ENCODE results near the gene RIMKLB. TPM values are rescaled to one million over a fixed set of nuclear protein-coding genes. Genes with fewer than 3 reads are reported as not detected.

RIMKLB gene
- polyA plus RNA-seq, 1 of the 3 experiments (the other 2 are of a cell fraction): 24.5 TPM

GRCh38 chr12:8698132-8698851 is 501 bp downstream of the RIMKLB start:
- Histone ChIP-seq H3K4me1 (ENCODE audit: control insufficient read depth in 1 of 2, insufficient read depth in 2 of 2, low read depth in 1 of 2, low read length in 1 of 2) (peaks cover 9 to 13% of the 10 kb centered on the region in 2 experiments; a peak in 3 of 4 replicates), H3K9me2 (no peaks in the 10 kb centered on the region), H3K4me3 (ENCODE audit: low read depth in 2 of 2, low read length in 1 of 2) (peak overlapping the region; percentile 91), H3F3A (replicated peaks; ENCODE audit: insufficient read depth) (peaks cover 12% of the 10 kb centered on the region), H2AFZ (ENCODE audit: low read depth) (peak overlapping the region; percentile 81; the same call in 1 of the 2 replicates), H3K27me3 (ENCODE audit: insufficient read depth) (no peaks in the 10 kb centered on the region), H3K36me3 (replicated peaks in 1 of 2; ENCODE audit: control insufficient read depth in 1 of 2, insufficient read depth in 2 of 2, low read length in 1 of 2) (peaks cover 6 to 13% of the 10 kb centered on the region in 2 experiments), H3K9ac (peak overlapping the region; percentile 97), H3K9me3 (no peaks in the 10 kb centered on the region), H4K20me1 (ENCODE audit: insufficient read depth) (peaks cover 19% of the 10 kb centered on the region), H3K4me2 (peak overlapping the region; percentile 83), H3K27ac (ENCODE audit: low read depth in 2 of 2, low read length in 1 of 2) (peak overlapping the region; percentile 77 to 86), H3K79me2 (ENCODE audit: insufficient read depth) (peaks cover 48% of the 10 kb centered on the region)
- CTCF ChIA-PET: interaction anchor here (0.9 to 1.4 kb wide), 5 partner anchors 83 to 252 kb away, joined by 3 to 6 read pairs (median 4); partner anchors contain the start of gene M6PR
- DNase-seq: peak; percentile 86
- under 1% methylated on average over 19 of the region's 85 CpGs for WGBS (ENCODE audit: low lambda C conversion rate)
- POLR2A ChIA-PET: interaction anchor here (0.5 to 0.9 kb wide), 2 partner anchors 11 kb away, joined by 3 to 4 read pairs; no protein-coding TSS in a partner anchor
- TF ChIP-seq EZH2phosphoT487 (IDR thresholded peaks at IDR 0.05; ENCODE audit: borderline replicate concordance, low read depth) (no peak), RCOR1 (IDR thresholded peaks at IDR 0.05; ENCODE audit: low read length) (no peak), ZBTB33 (IDR thresholded peaks at IDR 0.05; ENCODE audit: borderline replicate concordance, low read depth) (no peak), MAX (IDR thresholded peaks at IDR 0.05; ENCODE audit: low read depth) (no peak), SMC3 (IDR thresholded peaks at IDR 0.05; ENCODE audit: low read depth, low read length) (no peak), MEF2A (IDR thresholded peaks at IDR 0.05; ENCODE audit: borderline replicate concordance, low read depth) (no peak), TCF12 (IDR thresholded peaks at IDR 0.05) (no peak), SIN3A (IDR thresholded peaks at IDR 0.05; ENCODE audit: borderline replicate concordance, low read depth, low read length) (0 out of 2 replicates have a peak, but pooled peaks have one; percentile 19), EP300 (IDR thresholded peaks at IDR 0.05; ENCODE audit: borderline replicate concordance in 1 of 2, low read depth in 1 of 2, low read length in 1 of 2) (no peak), POLR2AphosphoS5 (IDR thresholded peaks at IDR 0.05; ENCODE audit: low read depth, low read length) (no peak), CHD2 (IDR thresholded peaks at IDR 0.05; ENCODE audit: low read length, partially characterized antibody) (no peak), YY1 (IDR thresholded peaks at IDR 0.05; ENCODE audit: low read depth) (no peak), USF1 (IDR thresholded peaks at IDR 0.05; ENCODE audit: borderline replicate concordance, low read depth) (peak; percentile 86), ELF1 (IDR thresholded peaks at IDR 0.05) (no peak), PBX3 (IDR thresholded peaks at IDR 0.05) (no peak), FOXJ3 (CRISPR knock-in tag; IDR thresholded peaks at IDR 0.05) (no peak), RXRA (IDR thresholded peaks at IDR 0.05; ENCODE audit: borderline replicate concordance, low read depth) (no peak), TEAD4 (IDR thresholded peaks at IDR 0.05; ENCODE audit: borderline replicate concordance, insufficient read depth) (0 out of 2 replicates have a peak, but pooled peaks have one; percentile 13), IRF3 (IDR thresholded peaks at IDR 0.05; ENCODE audit: low read depth, low read length) (no peak), GATA2 (CRISPR knock-in tag; IDR thresholded peaks at IDR 0.05) (no peak), RFX5 (IDR thresholded peaks at IDR 0.05; ENCODE audit: low read length) (no peak), MXI1 (IDR thresholded peaks at IDR 0.05; ENCODE audit: low read depth, low read length) (peak; percentile 93), GABPA (IDR thresholded peaks at IDR 0.05; ENCODE audit: low read depth) (no peak), TAF1 (IDR thresholded peaks at IDR 0.05; ENCODE audit: borderline replicate concordance, low read depth, low read length) (0 out of 2 replicates have a peak, but pooled peaks have one; percentile 6), FOSL2 (IDR thresholded peaks at IDR 0.05; ENCODE audit: borderline replicate concordance, low read depth) (no peak), USF2 (IDR thresholded peaks at IDR 0.05; ENCODE audit: borderline replicate concordance, low read depth, low read length) (peak; percentile 25; the same call in 1 of the 2 replicates), FOXM1 (IDR thresholded peaks at IDR 0.05; ENCODE audit: low read depth) (no peak), NFIC (IDR thresholded peaks at IDR 0.05; ENCODE audit: borderline replicate concordance) (no peak), JUND (IDR thresholded peaks at IDR 0.05) (no peak)
